Measurements from ENCODE around the gene LPP.

LPP gene

GRCh38 chr3:188729422-188729821 is 575.5 kb downstream of the LPP start:
- no peak for DNase-seq

- no peak for DNase-seq
Measured at GRCh38 chr3:188734395-188734794, 580.4 kb downstream of the LPP start.

GRCh38 chr3:188739511-188739910 is 585.6 kb downstream of the LPP start:
- no peak for DNase-seq

GRCh38 chr3:188740010-188740409 is 586.1 kb downstream of the LPP start:
- DNase-seq, result no peak

GRCh38 chr3:188742755-188743550 is 589.0 kb downstream of the LPP start:
- no peak for DNase-seq

GRCh38 chr3:188744166-188744565 is 590.2 kb downstream of the LPP start:
- no peak for DNase-seq

GRCh38 chr3:188745031-188745430 is 591.1 kb downstream of the LPP start:
- no peak for DNase-seq

- DNase-seq, result no peak
Measured at GRCh38 chr3:188746291-188746783, 592.4 kb downstream of the LPP start.

- no peak for DNase-seq
Measured at GRCh38 chr3:188747489-188747888, 593.5 kb downstream of the LPP start.

- DNase-seq, result peak; percentile 42
Measured at GRCh38 chr3:188749010-188749617, 595.2 kb downstream of the LPP start.

GRCh38 chr3:188749830-188750229 is 595.9 kb downstream of the LPP start:
- no peak for DNase-seq

- no peak for DNase-seq
Measured at GRCh38 chr3:188750617-188751016, 596.7 kb downstream of the LPP start.

GRCh38 chr3:188752850-188753249 is 598.9 kb downstream of the LPP start:
- no peak for DNase-seq

- no peak for DNase-seq
Measured at GRCh38 chr3:188754267-188754666, 600.3 kb downstream of the LPP start.

GRCh38 chr3:188756241-188756640 is 602.3 kb downstream of the LPP start:
- no peak for DNase-seq

- DNase-seq, result no peak
Measured at GRCh38 chr3:188759336-188760005, 605.5 kb downstream of the LPP start.

- no peak for DNase-seq
Measured at GRCh38 chr3:188760408-188760807, 606.5 kb downstream of the LPP start.

GRCh38 chr3:188761439-188761838 is 607.5 kb downstream of the LPP start:
- no peak for DNase-seq

- no peak for DNase-seq
Measured at GRCh38 chr3:188761964-188762363, 608.0 kb downstream of the LPP start.

- DNase-seq, result no peak
Measured at GRCh38 chr3:188764609-188765008, 610.7 kb downstream of the LPP start.

GRCh38 chr3:188769831-188770230 is 615.9 kb downstream of the LPP start:
- no peak for DNase-seq

- DNase-seq, result no peak
Measured at GRCh38 chr3:188772886-188773285, 618.9 kb downstream of the LPP start.

- no peak for DNase-seq
Measured at GRCh38 chr3:188775412-188775811, 621.5 kb downstream of the LPP start.

- no peak for DNase-seq
Measured at GRCh38 chr3:188776447-188776846, 622.5 kb downstream of the LPP start.

All from activated CD4-positive, CD25-positive, alpha-beta regulatory T cell treated with anti-CD3 and anti-CD28 coated beads, Interleukin-2, amount 50 U/mL, for 72 hours (primary cell).